Activated naive CD8-positive, alpha-beta T cell treated with anti-CD3 and anti-CD28 coated beads, Interleukin-2, amount 10 ng/mL, durations not matched to agents 7 days and 5 days (primary cell): ENCODE measurements around the gene SLC26A6. TPM values are rescaled to one million over a fixed set of nuclear protein-coding genes. Genes with fewer than 3 reads are reported as not detected.

Source experiments
- ATAC-seq: fragments of 150-1000 bp; cut with Tn5 transposase; one replicate; pipeline ENCODE4 v1.10.0; 2021; ENCODE audit warnings: low read depth, moderate library complexity
- POLR2A ChIA-PET: fragments of 350-600 bp; sonication (Branson Sonifier 250); formaldehyde crosslinking; loops from one replicate; lab custom pipeline; 2021; ENCODE audit warnings: antibody characterized with exemption; lab: Charles Lee
- DNase-seq: peaks from one replicate; pipeline ENCODE4 v3.0.0; 2021
- H3K27ac Mint-ChIP-seq: one replicate; pipeline ENCODE4 v1.8.0; 2022; ENCODE audit warnings: mild to moderate bottlenecking, mixed read lengths
- H3K27me3 Mint-ChIP-seq: one replicate; pipeline ENCODE4 v1.8.0; 2022; ENCODE audit warnings: mild to moderate bottlenecking, moderate library complexity, mixed read lengths
- H3K36me3 Mint-ChIP-seq: one replicate; pipeline ENCODE4 v1.8.0; 2021; ENCODE audit warnings: mild to moderate bottlenecking, mixed read lengths
- H3K4me1 Mint-ChIP-seq: one replicate; pipeline ENCODE4 v1.8.0; 2021; ENCODE audit warnings: mixed read lengths
- H3K4me3 Mint-ChIP-seq: one replicate; pipeline ENCODE4 v1.8.0; 2022; ENCODE audit warnings: mild to moderate bottlenecking, moderate library complexity, mixed read lengths
- H3K9me3 Mint-ChIP-seq: one replicate; pipeline ENCODE4 v1.8.0; 2021; ENCODE audit warnings: mixed read lengths
- microRNA-seq: library from miRNA; unstranded; fragments of <30 nt; microRNA quantifications from one replicate; pipeline ENCODE4 v1.2.0, GENCODE V29; 2022
- total RNA-seq, 2 experiments: library from RNA; stranded (reverse); gene quantifications; one replicate each; pipeline ENCODE4 v1.2.3, GENCODE V29; 2021

SLC26A6 gene
- total RNA-seq, 2 experiments from 2014 or later: 54.4 to 54.7 TPM

GRCh38 chr3:48584836-48585235 lies 50.4 kb downstream of the SLC26A6 start:
- DNase-seq: no peak
- Mint-ChIP-seq H3K36me3 (no peaks in the 10 kb centered on the region), H3K27me3 (peaks cover 8% of the 10 kb centered on the region), H3K27ac (no peak overlapping the region), H3K9me3 (no peaks in the 10 kb centered on the region), H3K4me3 (no peak overlapping the region), H3K4me1 (peaks cover 2% of the 10 kb centered on the region)
- no peak for ATAC-seq
- POLR2A ChIA-PET: interaction anchor here (0.6 kb wide), 1 partner anchor 22 kb away, joined by 3 read pairs; no protein-coding TSS in a partner anchor

- ATAC-seq: no peak
- no peak for DNase-seq
- H3K36me3 Mint-ChIP-seq: no peaks in the 10 kb centered on the region
- H3K9me3 Mint-ChIP-seq: no peaks in the 10 kb centered on the region
- H3K4me1 Mint-ChIP-seq: peaks cover 2% of the 10 kb centered on the region
- no peak overlapping the region for H3K4me3 Mint-ChIP-seq
- POLR2A ChIA-PET: no interaction called here
- H3K27ac Mint-ChIP-seq: no peak overlapping the region
- peaks cover 2% of the 10 kb centered on the region for H3K27me3 Mint-ChIP-seq
Observed at GRCh38 chr3:48581621-48582481, 53.4 kb downstream of the SLC26A6 start.

- H3K4me3 Mint-ChIP-seq: no peak overlapping the region
- no peak for ATAC-seq
- no peak overlapping the region for H3K27ac Mint-ChIP-seq
- H3K36me3 Mint-ChIP-seq: no peaks in the 10 kb centered on the region
- no peaks in the 10 kb centered on the region for H3K9me3 Mint-ChIP-seq
- no peak for DNase-seq
- POLR2A ChIA-PET: no interaction called here
- no peaks in the 10 kb centered on the region for H3K4me1 Mint-ChIP-seq
- no peaks in the 10 kb centered on the region for H3K27me3 Mint-ChIP-seq
Observed at GRCh38 chr3:48576647-48577046, 58.6 kb downstream of the SLC26A6 start.

Small RNA genes lying within 50 kb of the gene (microRNA-seq; reads per million reads assigned to microRNA genes)
- gene MIR4793 (not detected), gene MIR711 (not detected)

Other genes with a start within 250 kb of the SLC26A6 start
- 1 to 10 TPM; 4.5 to 6.2 TPM for gene PLXNB1, start 205.4 kb downstream of the SLC26A6 start, total RNA-seq
- gene CCDC51, start 195.3 kb downstream of the SLC26A6 start, total RNA-seq: 10 to 100 TPM; 11.5 to 12.2 TPM
- gene TMA7, start 195.2 kb downstream of the SLC26A6 start, total RNA-seq: 100 to 1,000 TPM; 260 to 263 TPM
- 10 to 100 TPM; 17.0 to 19.9 TPM for gene ATRIP, start 188.7 kb downstream of the SLC26A6 start, total RNA-seq
- gene SHISA5, start 131.3 kb downstream of the SLC26A6 start, total RNA-seq: 100 to 1,000 TPM; 215 to 224 TPM
- 10 to 100 TPM; 56.8 to 60.7 TPM for gene PFKFB4, start 78.7 kb downstream of the SLC26A6 start, total RNA-seq
- gene UCN2, start 71.7 kb downstream of the SLC26A6 start, total RNA-seq: not detected
- gene COL7A1, start 40.1 kb downstream of the SLC26A6 start, total RNA-seq: 1 to 10 TPM; 1.0 to 1.6 TPM
- 100 to 1,000 TPM; 144 to 148 TPM for gene UQCRC1, start 25.8 kb downstream of the SLC26A6 start, total RNA-seq
- gene TMEM89, start 13.7 kb downstream of the SLC26A6 start, total RNA-seq: not detected
- gene CELSR3, start 27.4 kb upstream of the SLC26A6 start, total RNA-seq: 10 to 100 TPM; 15.6 to 16.2 TPM
- 10 to 100 TPM; 46.9 to 48.7 TPM for gene NCKIPSD, start 50.5 kb upstream of the SLC26A6 start, total RNA-seq
- 10 to 100 TPM; 68.4 to 72.0 TPM for gene IP6K2, start 81.8 kb upstream of the SLC26A6 start, total RNA-seq
- gene PRKAR2A, start 212.4 kb upstream of the SLC26A6 start, total RNA-seq: 10 to 100 TPM; 37.0 to 37.6 TPM